Measurements from ENCODE around the gene SLC25A24.

The SLC25A24 gene

DNA sequence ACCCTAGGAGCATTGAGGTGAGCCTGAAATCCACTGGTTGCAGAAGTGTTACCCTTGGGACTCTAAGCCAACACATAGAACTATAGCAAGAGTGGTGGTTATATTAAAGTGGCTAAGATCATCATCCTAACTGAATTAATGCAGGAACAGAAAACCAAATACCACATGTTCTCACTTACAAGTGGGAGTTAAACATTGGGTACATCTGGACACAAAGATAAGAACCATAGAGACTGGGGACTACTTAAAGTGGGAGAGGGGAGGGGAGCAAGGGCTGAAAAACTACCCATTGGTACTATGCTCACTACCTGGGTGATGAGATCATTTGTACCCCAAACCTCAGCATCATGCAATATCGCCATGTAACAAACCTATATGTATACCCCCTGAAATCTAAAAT lies 100.0 kb downstream of the SLC25A24 start:
- no peak for DNase-seq (ENCODE audit: low spot score)

DNA sequence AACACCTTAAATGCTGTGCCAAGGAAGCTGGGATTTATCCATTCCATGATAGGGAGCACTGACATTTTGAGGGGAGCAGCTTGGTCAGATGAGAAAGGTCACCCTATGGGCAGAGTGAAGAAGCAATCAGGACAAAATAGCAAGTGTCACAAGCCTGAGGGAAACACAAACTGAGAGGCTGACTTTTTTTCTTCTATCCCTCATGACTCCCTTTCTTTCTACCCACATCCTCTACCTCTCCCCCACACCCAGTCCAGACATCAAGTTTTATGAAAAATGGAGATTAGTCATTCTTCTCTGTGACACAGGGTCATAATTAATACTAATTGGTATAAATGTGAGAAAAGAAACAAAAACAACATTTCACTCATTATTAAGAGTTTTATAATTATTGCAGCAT lies 103.1 kb downstream of the SLC25A24 start:
- DNase-seq (ENCODE audit: low spot score): no peak

- no peak for DNase-seq (ENCODE audit: low spot score)
Observed at GRCh38 chr1:108096089-108096488, 104.1 kb downstream of the SLC25A24 start.

DNA sequence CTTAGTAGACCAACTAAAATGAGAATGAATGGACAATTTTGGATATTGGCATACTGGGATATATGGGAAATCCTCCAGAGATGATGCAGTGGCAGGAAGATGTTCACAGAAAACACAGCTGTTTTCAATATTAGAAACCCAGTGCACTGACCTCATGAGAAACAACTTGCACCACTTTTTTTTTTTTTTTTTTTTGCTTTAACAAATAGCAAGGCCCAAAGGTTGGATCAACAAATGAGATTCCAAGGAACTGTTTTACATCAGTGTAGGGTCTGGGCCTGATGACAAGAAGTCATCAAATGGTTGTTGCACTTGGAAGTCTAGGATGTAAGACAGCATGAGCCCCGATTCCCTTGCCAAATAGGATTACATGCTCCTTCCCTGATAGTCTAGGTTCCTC lies 110.7 kb downstream of the SLC25A24 start:
- no peak for DNase-seq (ENCODE audit: low spot score)

- no peak for DNase-seq (ENCODE audit: low spot score)
Observed at GRCh38 chr1:108085628-108086027, 114.5 kb downstream of the SLC25A24 start.

DNA sequence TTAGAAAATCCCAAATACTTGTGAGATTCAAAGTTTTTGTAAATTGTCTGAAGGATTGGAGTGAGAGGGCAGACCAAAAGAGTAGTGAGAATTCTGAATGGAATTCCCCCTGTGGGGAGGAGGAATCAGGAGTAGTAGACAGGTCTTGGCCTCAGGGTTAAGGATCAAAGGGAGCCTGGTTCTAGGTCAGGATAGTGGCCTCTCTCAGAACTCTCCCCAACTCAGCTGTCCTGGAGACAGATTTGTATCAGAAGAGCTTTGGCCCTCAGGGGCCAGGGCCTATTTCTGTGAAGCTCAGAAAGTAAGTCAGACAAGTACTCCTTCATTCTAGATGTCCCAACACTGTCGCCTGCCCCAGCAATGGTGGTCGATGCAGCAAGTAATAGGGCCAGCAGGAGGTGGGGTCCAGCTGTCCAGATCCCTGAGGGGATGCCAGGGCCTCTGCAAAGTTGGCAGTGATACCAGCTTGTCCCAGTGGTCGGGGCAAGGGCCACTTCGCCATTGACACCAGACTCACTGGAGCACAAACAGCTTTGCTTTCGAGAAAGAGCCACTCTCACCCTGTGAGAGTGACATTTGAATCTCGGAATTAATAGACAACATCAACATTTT lies 115.2 kb downstream of the SLC25A24 start:
- no peak for DNase-seq (ENCODE audit: low spot score)

Data from NAMALWA (cell line).